NCI-H1436 (cell line): ENCODE results near the gene CDNF.
"Not testable (repeated sequence)": the region's sequence is repeated elsewhere in the genome, so short reads cannot be mapped to it uniquely, and the experiment has no call there.

Experiments
- DNase-seq: peaks from one replicate; lab custom pipeline; 2025; lab: John Stamatoyannopoulos, UW

CDNF gene

GRCh38 chr10:14837757-14838581 lies at the start of gene CDNF, which contains the start of the genes HSPA14 and MSANTD7:
TSS of gene CDNF (minus strand) at chr10:14838037. CDS start at chr10:14837946, 91 bp downstream.
TSS of gene HSPA14 (plus strand) at chr10:14838306. CDS start at chr10:14838403, 97 bp downstream.
TSS of gene MSANTD7 (plus strand) at chr10:14838306. CDS start at chr10:14842285, 3,979 bp downstream.
- peak; percentile 99 for DNase-seq

- DNase-seq: no peak
Observed at GRCh38 chr10:14884082-14884481, 46.2 kb upstream of the CDNF start.

- DNase-seq: no peak
Observed at GRCh38 chr10:14880229-14880628, 42.4 kb upstream of the CDNF start.

- no peak for DNase-seq
Observed at GRCh38 chr10:14879928-14880193, 42.0 kb upstream of the CDNF start.

GRCh38 chr10:14879124-14879927 lies 41.5 kb upstream of the CDNF start:
- no peak for DNase-seq

- peak; percentile 90 for DNase-seq
Observed at GRCh38 chr10:14878266-14879123, 40.7 kb upstream of the CDNF start, which contains the start of gene SUV39H2. TSS of gene SUV39H2 (plus strand) at chr10:14878866. CDS start at chr10:14878889, 23 bp downstream.

GRCh38 chr10:14876764-14877163 lies 38.9 kb upstream of the CDNF start:
- no peak for DNase-seq

GRCh38 chr10:14875941-14876340 lies 38.1 kb upstream of the CDNF start:
- DNase-seq: no peak

- no peak for DNase-seq
Observed at GRCh38 chr10:14873090-14873760, 35.4 kb upstream of the CDNF start.

GRCh38 chr10:14864871-14865270 lies 27.0 kb upstream of the CDNF start:
- DNase-seq: not testable (repeated sequence)

GRCh38 chr10:14864466-14864865 lies 26.6 kb upstream of the CDNF start:
- not testable (repeated sequence) for DNase-seq

GRCh38 chr10:14860791-14861190 lies 23.0 kb upstream of the CDNF start:
- no peak for DNase-seq

GRCh38 chr10:14859775-14860174 lies 21.9 kb upstream of the CDNF start:
- no peak for DNase-seq

GRCh38 chr10:14859043-14859442 lies 21.2 kb upstream of the CDNF start:
- no peak for DNase-seq

- no peak for DNase-seq
Observed at GRCh38 chr10:14858338-14858960, 20.6 kb upstream of the CDNF start.

GRCh38 chr10:14855453-14855852 lies 17.6 kb upstream of the CDNF start:
- DNase-seq: no peak

- DNase-seq: no peak
Observed at GRCh38 chr10:14852236-14852635, 14.4 kb upstream of the CDNF start.

- DNase-seq: no peak
Observed at GRCh38 chr10:14844948-14845347, 7.1 kb upstream of the CDNF start.

- no peak for DNase-seq
Observed at GRCh38 chr10:14843327-14843988, 5.6 kb upstream of the CDNF start.

- no peak for DNase-seq
Observed at GRCh38 chr10:14840178-14840577, 2.3 kb upstream of the CDNF start.
